Activated T-cell treated with anti-CD3 and anti-CD28 coated beads for 24 hours (primary cell): Measurements from ENCODE around the gene HIVEP1.

ENCODE experiments used
- DNase-seq: peaks from one replicate; pipeline ENCODE4 v3.0.0-alpha.2; 2020; ENCODE audit warnings: low read depth

HIVEP1 gene

DNA sequence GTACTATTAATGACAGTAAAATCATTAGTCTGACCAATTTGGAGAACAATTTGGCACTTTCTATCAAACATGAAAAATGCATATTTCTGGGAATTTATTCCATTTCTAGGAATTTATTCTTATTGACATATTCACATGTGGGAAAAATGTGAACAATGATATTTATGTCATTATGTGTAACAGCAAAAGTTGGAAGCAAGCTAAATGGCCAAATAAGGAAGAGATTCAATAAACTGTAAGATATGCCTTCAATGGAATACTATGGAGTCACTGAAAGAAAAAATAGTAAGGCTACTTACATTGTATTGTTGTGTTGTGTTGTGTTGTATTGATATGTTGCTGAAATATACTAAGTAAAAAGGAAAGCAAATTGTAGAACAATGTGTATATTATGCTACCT, 177.5 kb downstream of the HIVEP1 start:
- DNase-seq, result no peak

DNA sequence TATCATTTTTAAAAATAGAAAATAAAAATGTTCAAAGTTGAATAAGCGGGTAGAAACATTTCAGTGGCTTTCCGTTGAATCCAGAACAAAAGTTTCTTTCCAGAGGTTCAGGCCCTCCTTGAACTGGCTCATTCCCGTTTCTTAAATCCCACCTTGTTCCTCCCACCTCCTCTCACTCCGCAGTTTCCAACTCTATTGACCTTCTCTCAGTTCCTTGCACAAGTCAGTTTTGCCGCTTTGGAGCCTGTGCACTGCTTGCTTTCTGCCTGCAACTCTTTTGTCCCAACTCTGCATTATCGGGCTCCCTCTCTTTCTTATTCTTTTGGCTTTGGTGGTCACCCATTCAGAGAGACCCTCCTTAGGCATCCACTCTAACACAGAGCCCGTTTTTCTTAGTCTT, 178.1 kb downstream of the HIVEP1 start:
- no peak for DNase-seq

DNA sequence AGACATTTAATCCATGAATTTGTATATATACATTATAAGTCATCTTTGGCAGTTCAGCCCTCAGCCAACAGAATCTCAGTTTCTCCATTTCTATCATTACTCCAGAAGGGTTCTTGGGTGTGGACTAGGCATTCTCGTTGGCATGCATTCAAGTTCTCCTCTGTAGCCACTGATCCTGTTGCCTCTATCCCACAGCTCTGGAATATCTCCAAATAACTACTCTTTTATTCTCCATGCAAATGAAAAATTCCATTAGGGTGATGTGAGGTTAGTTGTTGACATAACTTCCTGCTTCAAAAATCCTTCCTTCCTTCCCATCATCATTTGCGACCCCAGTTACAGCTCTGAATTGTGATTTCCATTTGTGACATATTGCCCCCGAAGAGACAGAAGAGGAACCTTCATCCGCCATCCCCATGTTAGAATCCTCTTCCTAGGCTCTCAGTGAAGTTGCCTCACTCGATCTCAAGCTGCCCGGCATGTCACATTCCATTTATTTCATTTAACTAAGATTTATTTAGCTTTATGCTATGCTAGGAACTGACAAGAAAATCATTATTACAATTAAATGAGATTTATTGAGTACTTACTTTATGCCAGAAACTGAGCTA, 184.3 kb downstream of the HIVEP1 start:
- DNase-seq, result no peak

GRCh38 chr6:12198851-12199250, 186.7 kb downstream of the HIVEP1 start:
- DNase-seq, result no peak

- no peak for DNase-seq
These were observed 188.0 kb downstream of the HIVEP1 start for GRCh38 chr6:12200015-12200564.

DNA sequence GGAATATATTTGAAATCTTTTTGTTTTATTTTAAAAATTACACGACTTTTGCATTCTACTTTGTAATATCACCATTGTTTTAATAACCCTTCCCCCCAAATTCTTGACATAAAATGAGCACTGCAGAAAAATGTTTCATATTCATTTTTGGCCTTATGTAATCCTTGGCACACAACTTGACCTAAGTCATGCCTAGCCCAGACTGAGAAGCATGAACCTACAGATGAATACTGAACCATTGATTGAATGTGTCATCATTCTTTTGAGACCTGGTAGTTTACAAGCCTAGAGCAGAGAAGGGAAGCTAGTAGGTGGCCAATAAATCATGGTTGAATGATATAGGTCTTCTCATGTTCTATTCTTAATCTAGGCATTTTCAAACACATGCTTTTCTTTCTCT, 188.6 kb downstream of the HIVEP1 start:
- DNase-seq, result no peak

DNA sequence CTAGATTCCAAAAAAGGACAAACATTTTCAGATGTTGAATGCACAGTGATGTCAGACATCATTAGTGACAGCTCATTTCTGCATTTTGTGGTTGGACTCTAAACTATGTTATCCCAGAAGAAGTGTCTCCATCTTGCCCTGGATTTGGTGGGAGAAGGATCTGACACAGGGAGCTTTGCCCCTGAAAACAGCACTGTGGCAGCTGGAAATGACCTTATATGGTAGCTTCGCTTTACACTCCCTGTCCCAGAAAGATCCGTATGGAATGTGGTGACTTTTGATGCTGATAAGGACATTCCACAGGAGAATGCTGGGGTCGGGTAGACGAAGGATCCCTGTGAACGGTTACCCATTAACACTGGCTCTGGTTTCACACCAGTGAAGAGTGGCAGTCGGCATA, 190.9 kb downstream of the HIVEP1 start:
- no peak for DNase-seq

GRCh38 chr6:12208190-12208589, 196.1 kb downstream of the HIVEP1 start:
- peak; percentile 5 for DNase-seq

DNA sequence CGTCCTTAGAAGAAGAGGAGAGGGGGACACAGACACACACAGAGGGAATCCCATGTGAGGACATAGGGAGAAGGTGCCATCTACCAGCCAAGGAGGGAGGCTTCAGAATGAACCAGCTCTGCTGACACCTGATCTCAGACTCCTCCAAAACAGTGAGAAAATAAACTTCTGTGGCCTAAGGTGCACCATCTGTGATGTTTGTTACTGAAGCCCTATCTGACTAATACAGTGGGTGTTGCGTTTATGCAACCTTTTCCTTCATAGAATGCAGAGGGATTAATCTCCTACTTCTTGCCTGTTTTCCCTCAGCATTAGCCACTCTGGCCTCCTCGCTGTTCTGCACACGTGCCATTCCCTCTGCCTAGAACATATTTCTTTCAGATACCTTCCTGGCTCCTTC, 196.6 kb downstream of the HIVEP1 start:
- DNase-seq, result no peak
